CD4-positive, alpha-beta T cell (primary cell): ENCODE results near the gene MYBPC3. TPM values are rescaled to one million over a fixed set of nuclear protein-coding genes. Genes with fewer than 3 reads are reported as not detected.

Experiments
- ATAC-seq: fragments of 200-7000 bp; cut with Tn5 transposase; one replicate; pipeline ENCODE4 v1.10.0; 2022; ENCODE audit warnings: mild to moderate bottlenecking; ENCODE audit not compliant: poor library complexity
- CTCF ChIA-PET: fragments of 350-600 bp; sonication (Branson Sonifier 250); formaldehyde crosslinking; loops from one replicate; lab custom pipeline; 2021; ENCODE audit warnings: antibody characterized with exemption, inconsistent platforms; lab: Charles Lee
- POLR2A ChIA-PET: fragments of 350-600 bp; sonication (Branson Sonifier 250); formaldehyde crosslinking; loops from one replicate; lab custom pipeline; 2021; ENCODE audit warnings: antibody characterized with exemption, inconsistent platforms; lab: Charles Lee
- DNase-seq, 14 experiments: peaks; one replicate each; pipeline ENCODE4 v3.0.0-alpha.2; 2013 to 2020; ENCODE audit warnings: mixed read lengths in 2 of 14
- H3K27ac ChIP-seq, 2 donors: one replicate each; pipeline versions ENCODE4 v1.5.1 to v1.7.0; 2013; ENCODE audit warnings: low read length in 2 of 2, low read depth in 1 of 2, mild to moderate bottlenecking in 1 of 2
- H3K27me3 ChIP-seq, 2 experiments: 1 replicate in 1 of 2; 2 replicates in 1 of 2; pipeline versions ENCODE4 v1.6.1 to v1.7.0; 2013; ENCODE audit warnings: low read length in 2 of 2, control low read depth in 1 of 2, mild to moderate bottlenecking in 1 of 2, moderate library complexity in 1 of 2; ENCODE audit not compliant: insufficient read depth in 2 of 2, control insufficient read depth in 1 of 2
- H3K36me3 ChIP-seq: one replicate; pipeline ENCODE4 v1.6.1; 2013; ENCODE audit warnings: low read length, control low read depth; ENCODE audit not compliant: insufficient read depth
- H3K4me1 ChIP-seq: one replicate; pipeline ENCODE4 v1.6.1; 2013; ENCODE audit warnings: low read length, control low read depth; ENCODE audit not compliant: insufficient read depth
- H3K4me3 ChIP-seq: one replicate; pipeline ENCODE4 v1.5.1; 2013; ENCODE audit warnings: mild to moderate bottlenecking, low read length, moderate library complexity
- H3K9me3 ChIP-seq, 2 experiments: 1 replicate in 1 of 2; 2 replicates in 1 of 2; pipeline versions ENCODE4 v1.6.1 to v1.7.0; 2013; ENCODE audit warnings: low read length in 2 of 2, mild to moderate bottlenecking in 2 of 2, control low read depth in 1 of 2, moderate library complexity in 1 of 2; ENCODE audit not compliant: control insufficient read depth in 1 of 2, insufficient read depth in 1 of 2
- H3K27ac Mint-ChIP-seq: one replicate; pipeline ENCODE4 v1.8.0; 2020; ENCODE audit warnings: mixed read lengths
- H3K27me3 Mint-ChIP-seq: one replicate; pipeline ENCODE4 v1.8.0; 2021; ENCODE audit warnings: mixed read lengths
- H3K36me3 Mint-ChIP-seq: one replicate; pipeline ENCODE4 v1.8.0; 2021; ENCODE audit warnings: low read depth, mixed read lengths
- H3K4me1 Mint-ChIP-seq: one replicate; pipeline ENCODE4 v1.8.0; 2021; ENCODE audit warnings: low read depth, mixed read lengths
- H3K4me3 Mint-ChIP-seq: one replicate; pipeline ENCODE4 v1.8.0; 2020; ENCODE audit warnings: mild to moderate bottlenecking, mixed read lengths
- H3K9me3 Mint-ChIP-seq: one replicate; pipeline ENCODE4 v1.8.0; 2020; ENCODE audit warnings: mixed read lengths
- CTCF ChIP-seq: fragments of 200-600 bp; IDR thresholded peaks from one replicate; pipeline ENCODE4 v1.8.0; 2022; ENCODE audit warnings: antibody characterized with exemption, mild to moderate bottlenecking
- intact Hi-C, 2 experiments: fragments of 100-400 bp; cut with DNase I in 1 of 2; cut with micrococcal nuclease in 1 of 2; formaldehyde crosslinking; loops; one replicate each; pipeline versions ENCODE4 v1.15.1 to v1.9.0; 2023 to 2025; cut with DNase I, micrococcal nuclease
- total RNA-seq, 174 experiments: library from RNA in 2 of 174; stranded (reverse) in 2 of 174; gene quantifications; one replicate each; pipeline ENCODE4 v1.2.3 and lab custom pipeline; 2021 to 2026

Gene MYBPC3
- total RNA-seq, 2 experiments from 2014 or later = not detected

GRCh38 chr11:47348859-47349258, 3.6 kb downstream of the MYBPC3 start:
- TF ChIP-seq CTCF = no peak
- ChIA-PET CTCF (no interaction called here), POLR2A (no interaction called here)
- H3K4me1 ChIP-seq = no peaks in the 10 kb centered on the region
- ATAC-seq = no peak
- Mint-ChIP-seq H3K4me3 (no peak overlapping the region), H3K27ac (no peak overlapping the region), H3K36me3 (no peaks in the 10 kb centered on the region), H3K9me3 (no peaks in the 10 kb centered on the region), H3K4me1 (no peaks in the 10 kb centered on the region), H3K27me3 (no peaks in the 10 kb centered on the region)
- no peaks in the 10 kb centered on the region for H3K27me3 ChIP-seq
- no peaks in the 10 kb centered on the region for H3K9me3 ChIP-seq
- no peak for DNase-seq
- intact Hi-C loops = no loop called here
- H3K4me3 ChIP-seq = no peak overlapping the region
- H3K27ac ChIP-seq = no peak overlapping the region
- H3K36me3 ChIP-seq = no peaks in the 10 kb centered on the region

GRCh38 chr11:47348131-47348802, 4.2 kb downstream of the MYBPC3 start:
- CTCF ChIA-PET = no interaction called here
- no peak overlapping the region for H3K27ac Mint-ChIP-seq
- no peaks in the 10 kb centered on the region for H3K4me1 ChIP-seq
- H3K36me3 Mint-ChIP-seq = no peaks in the 10 kb centered on the region
- no peak overlapping the region for H3K27ac ChIP-seq
- no peak overlapping the region for H3K4me3 Mint-ChIP-seq
- intact Hi-C loops = no loop called here
- no peaks in the 10 kb centered on the region for H3K27me3 ChIP-seq
- no peak for ATAC-seq
- H3K4me1 Mint-ChIP-seq = no peaks in the 10 kb centered on the region
- POLR2A ChIA-PET = no interaction called here
- no peaks in the 10 kb centered on the region for H3K9me3 Mint-ChIP-seq
- no peaks in the 10 kb centered on the region for H3K9me3 ChIP-seq
- H3K4me3 ChIP-seq = no peak overlapping the region
- H3K27me3 Mint-ChIP-seq = no peaks in the 10 kb centered on the region
- no peaks in the 10 kb centered on the region for H3K36me3 ChIP-seq
- DNase-seq = no peak
- no peak for TF ChIP-seq CTCF

- TF ChIP-seq CTCF = no peak
- DNase-seq = no peak
- Histone ChIP-seq H3K36me3 (no peaks in the 10 kb centered on the region), H3K4me1 (no peaks in the 10 kb centered on the region), H3K9me3 (no peaks in the 10 kb centered on the region), H3K4me3 (no peak overlapping the region), H3K27me3 (no peaks in the 10 kb centered on the region), H3K27ac (no peak overlapping the region)
- Mint-ChIP-seq H3K36me3 (no peaks in the 10 kb centered on the region), H3K27me3 (no peaks in the 10 kb centered on the region), H3K4me1 (no peaks in the 10 kb centered on the region), H3K4me3 (no peak overlapping the region), H3K9me3 (no peaks in the 10 kb centered on the region), H3K27ac (no peak overlapping the region)
- ATAC-seq = no peak
- CTCF ChIA-PET = no interaction called here
- intact Hi-C loops = no loop called here
- POLR2A ChIA-PET = no interaction called here
Measured at GRCh38 chr11:47347137-47347536, 5.4 kb downstream of the MYBPC3 start.
